ENCODE results near the gene IQSEC1. TPM values are rescaled to one million over a fixed set of nuclear protein-coding genes. Genes with fewer than 3 reads are reported as not detected.

The IQSEC1 gene
- total RNA-seq, 3 donors from 2014 or later, result 26.9 to 45.4 (median 26.9) TPM

- intact Hi-C loops (cut with DNase I; ENCODE audit: low total_unique reads), result no loop called here
- H3K36me3 ChIP-seq, result no peaks in the 10 kb centered on the region
- no peaks in the 10 kb centered on the region for H3K9me3 ChIP-seq
- no peaks in the 10 kb centered on the region for H3K27me3 ChIP-seq
- no peak for DNase-seq (ENCODE audit: low spot score in 2 of 2)
- TF ChIP-seq POLR2A (IDR thresholded peaks at IDR 0.05), result no peak
- TF ChIP-seq CTCF (IDR thresholded peaks at IDR 0.05), result no peak
- TF ChIP-seq POLR2AphosphoS5 (IDR thresholded peaks at IDR 0.05), result no peak
- H3K4me1 ChIP-seq, result peaks cover 8 to 17% of the 10 kb centered on the region in 2 donors
- H3K27ac ChIP-seq, result no peak overlapping the region
- H3K4me3 ChIP-seq, result no peak overlapping the region
These were observed 47.3 kb downstream of the IQSEC1 start for GRCh38 chr3:13025778-13026518.

- intact Hi-C loops (cut with DNase I; ENCODE audit: low total_unique reads), result no loop called here
- TF ChIP-seq POLR2A (IDR thresholded peaks at IDR 0.05) (no peak), POLR2AphosphoS5 (IDR thresholded peaks at IDR 0.05) (no peak), CTCF (IDR thresholded peaks at IDR 0.05) (no peak)
- Histone ChIP-seq H3K9me3 (no peaks in the 10 kb centered on the region), H3K36me3 (no peaks in the 10 kb centered on the region), H3K27ac (no peak overlapping the region), H3K4me1 (peaks cover 8 to 18% of the 10 kb centered on the region in 2 donors), H3K4me3 (no peak overlapping the region), H3K27me3 (no peaks in the 10 kb centered on the region)
- DNase-seq (ENCODE audit: low spot score in 2 of 2), result no peak
These were observed 48.1 kb downstream of the IQSEC1 start for GRCh38 chr3:13025090-13025489.

- intact Hi-C loops (cut with DNase I; ENCODE audit: low total_unique reads), result no loop called here
- no peak overlapping the region for H3K4me3 ChIP-seq
These were observed 48.5 kb downstream of the IQSEC1 start for GRCh38 chr3:13024765-13025065.

GRCh38 chr3:13023971-13024764 is 49.1 kb downstream of the IQSEC1 start:
- Histone ChIP-seq H3K4me1 (peaks cover 8 to 27% of the 10 kb centered on the region in 2 donors), H3K27me3 (no peaks in the 10 kb centered on the region), H3K36me3 (no peaks in the 10 kb centered on the region), H3K27ac (no peak overlapping the region), H3K9me3 (no peaks in the 10 kb centered on the region), H3K4me3 (no peak overlapping the region)
- DNase-seq (ENCODE audit: low spot score in 2 of 2), result no peak
- intact Hi-C loops (cut with DNase I; ENCODE audit: low total_unique reads), result no loop called here
- TF ChIP-seq POLR2A (IDR thresholded peaks at IDR 0.05), result no peak
- no peak for TF ChIP-seq CTCF (IDR thresholded peaks at IDR 0.05)
- TF ChIP-seq POLR2AphosphoS5 (IDR thresholded peaks at IDR 0.05), result no peak

More at GRCh38 chr3:13024765-13025065, 48.5 kb downstream of the IQSEC1 start:
- H3K4me1 ChIP-seq, result peaks cover 8 to 22% of the 10 kb centered on the region in 2 donors
- TF ChIP-seq CTCF (IDR thresholded peaks at IDR 0.05), result no peak
- no peak for TF ChIP-seq POLR2A (IDR thresholded peaks at IDR 0.05)
- no peak for TF ChIP-seq POLR2AphosphoS5 (IDR thresholded peaks at IDR 0.05)
- DNase-seq (ENCODE audit: low spot score in 2 of 2), result no peak
- H3K36me3 ChIP-seq, result no peaks in the 10 kb centered on the region
- H3K9me3 ChIP-seq, result no peaks in the 10 kb centered on the region
- H3K27ac ChIP-seq, result no peak overlapping the region
- no peaks in the 10 kb centered on the region for H3K27me3 ChIP-seq

Measured in breast epithelium (tissue), 4 donors.